ENCODE measurements around the gene FOSB.

- TF ChIP-seq EP300 (IDR thresholded peaks at IDR 0.05; ENCODE audit: borderline replicate concordance), result no peak
- no peak for TF ChIP-seq CREB1 (IDR thresholded peaks at IDR 0.05; ENCODE audit: low read depth)
- no peak for TF ChIP-seq MAX (IDR thresholded peaks at IDR 0.05)
- no peak for TF ChIP-seq REST (IDR thresholded peaks at IDR 0.05; ENCODE audit: low read depth)
- TF ChIP-seq TCF12 (IDR thresholded peaks at IDR 0.05; ENCODE audit: low read depth), result no peak
These were observed 26.6 kb downstream of the FOSB start for GRCh38 chr19:45494261-45494916.
